Measurements from ENCODE around the gene TSPAN5.

Gene TSPAN5

GRCh38 chr4:98444371-98444770 is 214.0 kb downstream of the TSPAN5 start:
- TF ChIP-seq ISL1 (CRISPR knock-in tag; IDR thresholded peaks at IDR 0.05) = no peak
- TF ChIP-seq TOX (CRISPR knock-in tag; IDR thresholded peaks at IDR 0.05; ENCODE audit: borderline replicate concordance) = no peak
- TF ChIP-seq ESRRG (CRISPR knock-in tag; IDR thresholded peaks at IDR 0.05) = no peak
- TF ChIP-seq CSDC2 (CRISPR knock-in tag; IDR thresholded peaks at IDR 0.05) = no peak
- no peak for TF ChIP-seq ARNTL (CRISPR knock-in tag; IDR thresholded peaks at IDR 0.05; ENCODE audit: borderline replicate concordance, low read depth)
- TF ChIP-seq ZFP30 (CRISPR knock-in tag; IDR thresholded peaks at IDR 0.05) = no peak
- TF ChIP-seq CSRNP3 (CRISPR knock-in tag; IDR thresholded peaks at IDR 0.05) = no peak
- TF ChIP-seq TSHZ2 (CRISPR knock-in tag; IDR thresholded peaks at IDR 0.05) = no peak
- no peak for TF ChIP-seq ZNF565 (CRISPR knock-in tag; conservative IDR thresholded peaks at IDR 0.05; ENCODE audit: low read depth)
- no peak for TF ChIP-seq POU6F1 (CRISPR knock-in tag; IDR thresholded peaks at IDR 0.05; ENCODE audit: borderline replicate concordance, low read depth)
- ATAC-seq = no peak

GRCh38 chr4:98434816-98435215 is 223.6 kb downstream of the TSPAN5 start:
- TF ChIP-seq CSRNP3 (CRISPR knock-in tag; IDR thresholded peaks at IDR 0.05) (no peak), ZNF565 (CRISPR knock-in tag; conservative IDR thresholded peaks at IDR 0.05; ENCODE audit: low read depth) (no peak), POU6F1 (CRISPR knock-in tag; IDR thresholded peaks at IDR 0.05; ENCODE audit: borderline replicate concordance, low read depth) (no peak), OSR1 (CRISPR knock-in tag; IDR thresholded peaks at IDR 0.05) (no peak), ZNF70 (CRISPR knock-in tag; IDR thresholded peaks at IDR 0.05) (no peak), TCF4 (CRISPR knock-in tag; IDR thresholded peaks at IDR 0.05; ENCODE audit: borderline replicate concordance) (no peak), PATZ1 (CRISPR knock-in tag; IDR thresholded peaks at IDR 0.05; ENCODE audit: borderline replicate concordance) (no peak), ISL1 (CRISPR knock-in tag; IDR thresholded peaks at IDR 0.05) (no peak), RARB (CRISPR knock-in tag; IDR thresholded peaks at IDR 0.05) (no peak), ZNF8 (CRISPR knock-in tag; IDR thresholded peaks at IDR 0.05) (no peak), TSHZ2 (CRISPR knock-in tag; IDR thresholded peaks at IDR 0.05) (no peak), CSDC2 (CRISPR knock-in tag; IDR thresholded peaks at IDR 0.05) (no peak), ZFP30 (CRISPR knock-in tag; IDR thresholded peaks at IDR 0.05) (no peak), CREB5 (CRISPR knock-in tag; IDR thresholded peaks at IDR 0.05; ENCODE audit: low read depth) (no peak), ARNTL (CRISPR knock-in tag; IDR thresholded peaks at IDR 0.05; ENCODE audit: borderline replicate concordance, low read depth) (no peak), SNAI2 (CRISPR knock-in tag; IDR thresholded peaks at IDR 0.05) (no peak), GLIS3 (CRISPR knock-in tag; IDR thresholded peaks at IDR 0.05) (no peak), ZC3H10 (CRISPR knock-in tag; IDR thresholded peaks at IDR 0.05) (no peak), ESRRG (CRISPR knock-in tag; IDR thresholded peaks at IDR 0.05) (no peak), PPARA (CRISPR knock-in tag; IDR thresholded peaks at IDR 0.05; ENCODE audit: borderline replicate concordance) (no peak)
- ATAC-seq = no peak

All from SK-N-SH treated with all-trans-retinoic acid at 6 μM for 48 hours (cell line).